ENCODE results near the gene RAC2. TPM values are rescaled to one million over a fixed set of nuclear protein-coding genes. Genes with fewer than 3 reads are reported as not detected.
A peak's percentile ranks its signal among the peaks of the same experiment; 100 is the strongest.

The RAC2 gene
- total and polyA plus RNA-seq, 12 donors: 2.8 to 17.9 (median 10.6) TPM

DNA sequence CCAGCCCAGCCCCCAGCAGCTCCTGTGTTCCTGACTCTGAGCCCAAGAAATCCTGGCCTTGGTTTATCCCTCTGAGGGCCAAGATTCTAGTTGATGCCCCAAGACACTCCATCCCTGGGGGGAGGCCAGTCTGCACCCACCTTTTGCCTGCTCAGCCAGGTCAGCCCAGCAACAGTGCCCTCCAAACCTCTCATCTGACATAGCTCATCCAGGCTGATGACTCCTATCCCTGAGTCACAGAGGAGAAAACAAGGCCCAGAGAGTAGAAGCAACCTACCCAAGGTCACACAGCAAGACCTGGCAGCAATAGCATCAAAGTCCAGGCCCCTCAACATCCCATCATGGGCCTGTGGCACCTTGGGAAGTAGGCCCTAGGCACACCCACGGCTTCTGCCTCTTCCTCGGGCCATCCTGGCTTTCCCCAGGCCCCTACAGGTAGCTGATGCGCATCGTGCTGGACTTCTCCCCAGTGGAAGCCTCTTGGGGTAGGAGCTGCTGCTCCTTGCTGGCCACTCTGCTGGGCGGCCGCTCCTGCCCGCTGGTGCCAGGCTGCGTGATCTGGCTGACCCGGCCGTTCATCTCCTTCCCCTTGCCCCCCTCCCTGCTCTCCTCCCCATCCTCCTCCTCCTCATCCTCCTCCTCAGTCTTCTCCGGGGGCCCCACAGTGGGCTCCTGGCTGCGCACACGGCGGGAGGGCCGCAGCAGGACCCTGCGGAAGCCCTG lies 37.8 kb downstream of the RAC2 start:
- no peak overlapping the region for H3K27ac ChIP-seq
- WGBS, 4 donors: 86 to 91% (median 89%) methylated on average over 6 to 16 of the region's 16 CpGs

DNA sequence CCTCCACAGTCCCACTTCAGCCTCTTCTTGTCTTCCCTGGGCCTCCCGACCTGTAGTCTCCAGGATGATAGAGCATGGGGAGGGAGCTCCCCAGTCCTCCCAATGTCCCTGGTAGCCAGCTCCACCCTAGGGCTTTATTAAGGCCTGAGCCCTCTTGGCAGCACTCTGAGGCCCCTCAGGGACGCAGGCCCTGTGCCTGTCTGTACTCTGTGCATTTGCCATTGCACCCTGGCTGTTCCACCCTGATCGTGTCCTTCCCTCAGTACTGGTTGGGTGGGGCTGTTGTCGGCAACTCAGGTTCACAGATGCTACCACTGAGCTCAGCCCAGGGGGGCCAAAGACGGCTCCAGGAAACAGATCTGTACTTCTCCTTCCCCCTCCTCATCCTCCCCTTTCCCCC lies 39.0 kb downstream of the RAC2 start:
- no peaks in the 10 kb centered on the region for H3K4me1 ChIP-seq (replicated peaks in 1 of 2)
- intact Hi-C loops (cut with DNase I): loop anchor here in 1 of 2 donors (2.0 kb wide), 1 partner anchor 42 kb away; no protein-coding TSS in a partner anchor
- no peaks in the 10 kb centered on the region for H3K9me3 ChIP-seq (replicated peaks in 1 of 3)
- H3K4me3 ChIP-seq: no peak overlapping the region
- H3K27me3 ChIP-seq: no peaks in the 10 kb centered on the region
- TF ChIP-seq, protein P1, sequence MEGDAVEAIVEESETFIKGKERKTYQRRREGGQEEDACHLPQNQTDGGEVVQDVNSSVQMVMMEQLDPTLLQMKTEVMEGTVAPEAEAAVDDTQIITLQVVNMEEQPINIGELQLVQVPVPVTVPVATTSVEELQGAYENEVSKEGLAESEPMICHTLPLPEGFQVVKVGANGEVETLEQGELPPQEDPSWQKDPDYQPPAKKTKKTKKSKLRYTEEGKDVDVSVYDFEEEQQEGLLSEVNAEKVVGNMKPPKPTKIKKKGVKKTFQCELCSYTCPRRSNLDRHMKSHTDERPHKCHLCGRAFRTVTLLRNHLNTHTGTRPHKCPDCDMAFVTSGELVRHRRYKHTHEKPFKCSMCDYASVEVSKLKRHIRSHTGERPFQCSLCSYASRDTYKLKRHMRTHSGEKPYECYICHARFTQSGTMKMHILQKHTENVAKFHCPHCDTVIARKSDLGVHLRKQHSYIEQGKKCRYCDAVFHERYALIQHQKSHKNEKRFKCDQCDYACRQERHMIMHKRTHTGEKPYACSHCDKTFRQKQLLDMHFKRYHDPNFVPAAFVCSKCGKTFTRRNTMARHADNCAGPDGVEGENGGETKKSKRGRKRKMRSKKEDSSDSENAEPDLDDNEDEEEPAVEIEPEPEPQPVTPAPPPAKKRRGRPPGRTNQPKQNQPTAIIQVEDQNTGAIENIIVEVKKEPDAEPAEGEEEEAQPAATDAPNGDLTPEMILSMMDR (IDR thresholded peaks at IDR 0.05): no peak
- no peak for TF ChIP-seq POLR2A (IDR thresholded peaks at IDR 0.05)
- peak in 1 of 7 donors; percentile 12 for DNase-seq
- WGBS, 4 donors: 82 to 90% (median 83%) methylated on average over 4 to 5 of the region's 5 CpGs
- no peak overlapping the region for H3K27ac ChIP-seq
- no peaks in the 10 kb centered on the region for H3K36me3 ChIP-seq (replicated peaks in 1 of 2)

More for the DNA sequence above, 37.8 kb downstream of the RAC2 start:
- H3K9me3 ChIP-seq (replicated peaks in 1 of 3): no peaks in the 10 kb centered on the region
- DNase-seq: peak in 1 of 7 donors; percentile 11
- TF ChIP-seq POLR2A (IDR thresholded peaks at IDR 0.05): no peak
- TF ChIP-seq, protein P1 (IDR thresholded peaks at IDR 0.05): no peak
- no peaks in the 10 kb centered on the region for H3K27me3 ChIP-seq
- H3K4me3 ChIP-seq: no peak overlapping the region
- intact Hi-C loops (cut with DNase I): no loop called here
- H3K36me3 ChIP-seq (replicated peaks in 1 of 2): no peaks in the 10 kb centered on the region
- H3K4me1 ChIP-seq (replicated peaks in 1 of 2): no peaks in the 10 kb centered on the region

- Histone ChIP-seq H3K4me1 (replicated peaks in 1 of 2) (peaks cover 0 to 5% of the 10 kb centered on the region in 2 donors), H3K36me3 (replicated peaks in 1 of 2) (no peaks in the 10 kb centered on the region), H3K27me3 (no peaks in the 10 kb centered on the region), H3K27ac (no peak overlapping the region), H3K9me3 (replicated peaks in 1 of 3) (no peaks in the 10 kb centered on the region), H3K4me3 (no peak overlapping the region)
- 88 to 93% (median 90%) methylated on average over 5 of the region's 5 CpGs; no CpG with 5 or more reads in 1 of the 4 donors for WGBS, 4 donors
- DNase-seq: peak in 1 of 7 donors; percentile 11
- intact Hi-C loops (cut with DNase I): loop anchor here in 1 of 2 donors (2.0 to 5.0 kb wide), 2 partner anchors 41 to 127 kb away; no protein-coding TSS in a partner anchor
- TF ChIP-seq, protein P1 (IDR thresholded peaks at IDR 0.05): no peak
- TF ChIP-seq POLR2A (IDR thresholded peaks at IDR 0.05): no peak
Measured at GRCh38 chr22:37204045-37204655, 39.9 kb downstream of the RAC2 start.

DNA sequence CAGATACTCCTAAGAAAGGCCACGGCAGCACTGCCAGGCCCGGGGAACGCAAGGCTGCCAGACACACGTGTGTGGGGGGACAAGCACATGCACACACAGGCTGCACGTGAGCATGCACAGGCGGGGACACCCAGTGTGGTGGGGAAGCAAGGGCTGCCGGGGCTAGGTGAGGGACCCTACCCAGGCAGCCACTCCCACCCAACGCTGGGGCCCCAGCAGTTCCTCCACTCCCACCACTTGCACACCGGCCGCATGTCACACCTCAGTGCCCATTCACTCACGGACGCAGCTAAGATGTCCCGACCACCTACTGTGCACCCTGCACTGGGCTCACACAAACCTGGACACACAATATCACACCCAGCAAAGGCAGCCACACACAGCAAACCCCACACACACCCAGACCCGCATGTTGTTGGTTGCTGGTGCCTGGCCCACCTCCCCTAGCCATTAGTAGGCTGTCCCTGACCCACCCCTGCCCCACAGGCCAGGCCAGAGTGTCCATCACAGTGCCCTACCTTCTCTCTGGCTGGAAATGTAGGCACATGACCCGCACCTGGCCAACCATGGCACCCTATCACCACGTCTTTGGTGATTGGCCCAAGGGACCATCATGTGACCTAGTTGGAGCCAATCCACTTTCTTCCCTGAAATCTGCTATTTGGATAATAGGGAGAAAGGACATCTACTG lies 40.6 kb downstream of the RAC2 start:
- peak in 1 of 7 donors; percentile 14 for DNase-seq
- Histone ChIP-seq H3K4me3 (no peak overlapping the region), H3K27me3 (no peaks in the 10 kb centered on the region), H3K9me3 (replicated peaks in 1 of 3) (no peaks in the 10 kb centered on the region), H3K27ac (no peak overlapping the region), H3K36me3 (replicated peaks in 1 of 2) (no peaks in the 10 kb centered on the region), H3K4me1 (replicated peaks in 1 of 2) (peaks cover 0 to 5% of the 10 kb centered on the region in 2 donors)
- TF ChIP-seq, protein P1 (IDR thresholded peaks at IDR 0.05): no peak
- TF ChIP-seq POLR2A (IDR thresholded peaks at IDR 0.05): no peak
- WGBS, 4 donors: 83 to 92% (median 86%) methylated on average over 13 to 16 of the region's 16 CpGs
- intact Hi-C loops (cut with DNase I): loop anchor here (2.0 to 5.0 kb wide), 3 partner anchors 41 to 127 kb away; no protein-coding TSS in a partner anchor

All from adrenal gland (tissue), 12 donors.